DND-41 (cell line): ENCODE results near the gene RASGRP3.

ENCODE experiments used
- CTCF ChIP-seq: IDR thresholded peaks from 2 replicates; pipeline ENCODE4 v1.5.1; 2012; ENCODE audit warnings: borderline replicate concordance, low read length, moderate library complexity, mild to moderate bottlenecking; ENCODE audit not compliant: poor library complexity, severe bottlenecking; ENCODE audit errors: extremely low read depth
- EZH2 ChIP-seq: IDR thresholded peaks from 3 replicates; pipeline ENCODE4 v1.6.1; 2012; ENCODE audit warnings: borderline replicate concordance, low read depth, mild to moderate bottlenecking, moderate library complexity, low read length, inconsistent platforms; ENCODE audit not compliant: severe bottlenecking

GRCh38 chr2:33503002-33503401, 26.6 kb downstream of the RASGRP3 start:
- no peak for TF ChIP-seq CTCF
- no peak for TF ChIP-seq EZH2
